Measurements from ENCODE around the gene BRME1.
"Not testable (repeated sequence)": the region's sequence is repeated elsewhere in the genome, so short reads cannot be mapped to it uniquely, and the experiment has no call there.

BRME1 gene

GRCh38 chr19:13864667-13865570, 41.0 kb downstream of the BRME1 start:
- no peak for DNase-seq

- no peak for DNase-seq
Measured at GRCh38 chr19:13864046-13864666, 41.8 kb downstream of the BRME1 start.

GRCh38 chr19:13861714-13862531, 44.0 kb downstream of the BRME1 start:
- peak; percentile 94 for DNase-seq

- peak; percentile 63 for DNase-seq
Measured at GRCh38 chr19:13861392-13861713, 44.6 kb downstream of the BRME1 start.

- no peak for DNase-seq
Measured at GRCh38 chr19:13860679-13861391, 45.1 kb downstream of the BRME1 start.

- DNase-seq, result no peak
Measured at GRCh38 chr19:13859361-13859880, 46.5 kb downstream of the BRME1 start.

- no peak for DNase-seq
Measured at GRCh38 chr19:13856497-13856896, 49.4 kb downstream of the BRME1 start.

GRCh38 chr19:13852171-13852707, 53.7 kb downstream of the BRME1 start:
- not testable (repeated sequence) for DNase-seq

- DNase-seq, result not testable (repeated sequence)
Measured at GRCh38 chr19:13851734-13852114, 54.2 kb downstream of the BRME1 start.

- DNase-seq, result peak; percentile 92
Measured at GRCh38 chr19:13850910-13851733, 54.8 kb downstream of the BRME1 start.

GRCh38 chr19:13849991-13850909, 55.7 kb downstream of the BRME1 start:
- peak; percentile 79 for DNase-seq

- no peak for DNase-seq
Measured at GRCh38 chr19:13848798-13849676, 56.9 kb downstream of the BRME1 start.

GRCh38 chr19:13848340-13848677, 57.6 kb downstream of the BRME1 start:
- no peak for DNase-seq

- peak; percentile 88 for DNase-seq
Measured at GRCh38 chr19:13847407-13848339, 58.2 kb downstream of the BRME1 start.

GRCh38 chr19:13846557-13847406, 59.1 kb downstream of the BRME1 start:
- DNase-seq, result peak; percentile 100

GRCh38 chr19:13844130-13844631, 61.7 kb downstream of the BRME1 start:
- DNase-seq, result no peak
